DMS 273 (cell line): ENCODE results near the gene TRMO.
"Not testable (repeated sequence)": the region's sequence is repeated elsewhere in the genome, so short reads cannot be mapped to it uniquely, and the experiment has no call there.

Experiments used
- DNase-seq: peaks from one replicate; lab custom pipeline; 2025; ENCODE audit not compliant: unreplicated experiment; lab: John Stamatoyannopoulos, UW

TRMO gene, protein sequence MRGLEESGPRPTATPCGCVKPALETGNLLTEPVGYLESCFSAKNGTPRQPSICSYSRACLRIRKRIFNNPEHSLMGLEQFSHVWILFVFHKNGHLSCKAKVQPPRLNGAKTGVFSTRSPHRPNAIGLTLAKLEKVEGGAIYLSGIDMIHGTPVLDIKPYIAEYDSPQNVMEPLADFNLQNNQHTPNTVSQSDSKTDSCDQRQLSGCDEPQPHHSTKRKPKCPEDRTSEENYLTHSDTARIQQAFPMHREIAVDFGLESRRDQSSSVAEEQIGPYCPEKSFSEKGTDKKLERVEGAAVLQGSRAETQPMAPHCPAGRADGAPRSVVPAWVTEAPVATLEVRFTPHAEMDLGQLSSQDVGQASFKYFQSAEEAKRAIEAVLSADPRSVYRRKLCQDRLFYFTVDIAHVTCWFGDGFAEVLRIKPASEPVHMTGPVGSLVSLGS

GRCh38 chr9:97921959-97922724 lies at the start of gene TRMO:
Gene TRMO, minus strand, starts transcription at chr9:97922500. Its CDS starts 7 bp downstream, at chr9:97922493.
- peak; percentile 99 for DNase-seq

- no peak for DNase-seq
These were observed 47.9 kb upstream of the TRMO start for GRCh38 chr9:97970165-97970564.

GRCh38 chr9:97969014-97969413 lies 46.7 kb upstream of the TRMO start:
- DNase-seq: peak; percentile 37

- no peak for DNase-seq
These were observed 44.2 kb upstream of the TRMO start for GRCh38 chr9:97966493-97966892.

- no peak for DNase-seq
These were observed 42.6 kb upstream of the TRMO start for GRCh38 chr9:97964901-97965300.

- no peak for DNase-seq
These were observed 40.9 kb upstream of the TRMO start for GRCh38 chr9:97963232-97963631.

- no peak for DNase-seq
These were observed 40.3 kb upstream of the TRMO start for GRCh38 chr9:97962575-97962974.

DNA sequence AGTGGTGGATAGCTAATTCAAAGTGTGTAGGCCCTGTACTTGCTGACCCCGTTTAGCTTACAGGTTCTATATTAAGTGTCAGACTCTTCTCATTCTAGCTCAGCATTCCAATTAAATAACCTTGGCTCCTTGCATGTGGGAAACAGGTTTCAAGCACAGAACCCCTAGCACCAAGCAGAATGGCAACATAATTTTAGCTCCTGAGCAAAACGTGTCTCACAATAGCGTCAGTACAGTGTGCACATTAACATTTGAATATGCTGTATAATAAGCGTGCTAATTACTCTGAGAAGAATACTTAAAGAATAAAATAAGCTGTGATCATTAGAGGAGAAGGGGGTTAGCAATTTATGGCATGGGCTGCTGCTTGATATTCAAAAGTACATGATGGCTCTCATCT lies 39.8 kb upstream of the TRMO start:
- DNase-seq: no peak

- DNase-seq: no peak
These were observed 39.1 kb upstream of the TRMO start for GRCh38 chr9:97961361-97961760.

- not testable (repeated sequence) for DNase-seq
These were observed 38.5 kb upstream of the TRMO start for GRCh38 chr9:97960678-97961328.

DNA sequence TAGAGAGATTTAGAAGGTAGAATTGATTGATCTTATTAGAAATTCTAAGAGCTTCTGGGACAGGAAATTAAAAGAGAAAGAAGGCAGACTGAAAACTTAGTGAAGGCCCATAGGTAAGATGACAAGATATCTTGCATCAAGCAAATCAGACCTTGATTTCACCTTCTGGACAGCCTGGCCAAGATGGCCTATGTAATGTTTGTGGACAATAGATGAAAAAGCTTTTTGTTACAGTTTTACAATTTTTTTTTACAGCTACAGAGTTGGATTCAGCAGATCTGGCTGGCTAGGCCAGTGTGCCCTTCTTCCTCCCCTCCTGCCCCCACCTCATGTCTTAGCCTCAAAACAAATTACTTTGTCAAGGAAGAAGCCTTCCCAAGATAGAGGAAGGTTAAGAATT lies 37.3 kb upstream of the TRMO start:
- DNase-seq: no peak

DNA sequence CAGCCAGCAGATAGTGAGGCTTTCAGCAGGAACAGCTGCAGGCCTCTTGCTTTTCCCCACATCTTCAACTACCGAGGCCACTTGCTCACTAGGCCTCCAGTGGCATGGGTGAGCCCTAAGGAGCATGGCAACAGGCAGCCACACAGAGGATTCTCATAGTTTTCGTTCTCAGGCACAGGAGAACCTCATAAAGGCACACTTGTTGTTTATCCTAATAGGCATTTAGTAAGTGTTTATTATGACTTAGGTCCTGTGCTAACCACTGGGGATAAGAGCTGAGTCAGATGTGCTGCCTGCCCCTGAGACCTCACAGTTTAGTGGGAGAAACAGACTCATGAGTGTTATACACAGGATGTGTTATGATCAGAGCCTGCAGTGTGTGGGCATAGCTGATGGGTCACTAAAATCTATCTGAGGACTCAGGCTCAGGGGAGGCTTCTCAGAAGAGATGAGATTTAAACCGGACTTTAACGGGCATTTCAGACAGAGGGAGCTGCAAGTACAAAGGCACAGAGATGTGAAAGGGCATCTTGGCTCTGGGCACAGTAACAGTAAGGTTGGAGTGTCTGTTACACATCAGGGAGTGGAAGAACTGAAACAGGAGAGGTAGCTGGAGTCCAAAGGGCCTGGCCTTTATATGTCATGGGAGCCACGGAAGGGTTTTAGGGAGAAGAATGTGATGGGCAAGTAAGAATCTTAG lies 36.7 kb upstream of the TRMO start:
- no peak for DNase-seq

DNA sequence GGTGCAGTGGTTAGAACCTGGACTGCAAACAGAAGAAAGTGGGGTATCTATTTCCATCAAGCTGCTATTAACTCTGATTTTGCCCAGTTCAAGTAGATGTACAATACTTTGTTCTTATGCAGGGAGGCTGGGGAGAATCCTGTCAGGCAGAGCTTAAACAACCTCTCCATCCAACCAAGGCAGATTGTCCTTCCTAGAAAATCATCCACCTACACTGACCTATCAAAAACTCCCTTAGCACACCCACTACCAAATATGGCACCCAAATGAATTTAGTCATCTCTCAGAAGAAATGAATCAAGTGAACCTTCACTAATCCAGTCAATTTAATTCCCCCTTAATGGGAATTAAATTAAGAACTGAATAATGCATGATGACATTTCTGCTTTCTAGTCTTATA lies 34.0 kb upstream of the TRMO start:
- no peak for DNase-seq

DNA sequence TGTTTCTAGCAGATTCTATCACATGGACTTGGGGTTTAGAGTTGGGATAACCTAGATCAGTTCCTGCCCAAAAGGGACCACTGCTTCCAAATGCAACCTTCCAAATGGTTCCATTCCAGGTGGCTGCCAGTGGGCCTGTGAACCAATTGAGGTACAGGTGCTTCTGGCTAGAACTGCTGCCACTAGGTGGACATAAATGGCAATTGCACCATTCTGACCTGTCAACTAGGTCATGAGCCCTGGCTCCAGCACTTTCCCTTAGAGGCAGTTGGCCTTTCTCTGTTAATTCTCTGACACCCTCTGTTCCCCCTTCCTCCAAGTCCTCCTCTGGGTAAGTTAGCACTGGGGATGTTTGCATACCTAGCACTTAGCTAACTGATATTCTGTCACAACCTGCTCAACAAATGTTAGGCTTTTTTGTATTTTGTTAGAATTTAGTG lies 32.3 kb upstream of the TRMO start:
- peak; percentile 78 for DNase-seq

DNA sequence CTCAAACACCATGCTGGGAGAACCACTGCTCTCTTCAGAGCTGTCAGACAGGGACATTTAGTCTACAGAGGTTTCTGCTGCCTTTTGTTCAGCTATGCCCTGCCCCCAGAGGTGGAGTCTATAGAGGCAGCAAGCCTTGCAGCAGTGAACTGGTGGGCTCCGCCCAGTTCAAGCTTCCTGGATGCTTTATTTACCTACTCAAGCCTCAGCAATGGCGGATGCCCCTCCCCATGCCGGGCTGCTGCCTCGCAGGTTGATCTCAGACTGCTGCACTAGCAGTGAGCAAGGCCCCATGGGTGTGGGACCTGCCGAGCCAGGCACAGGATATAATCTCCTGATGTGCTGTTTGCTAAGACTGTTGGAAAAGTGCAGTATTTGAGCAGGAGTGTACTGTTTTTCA lies 28.6 kb upstream of the TRMO start:
- not testable (repeated sequence) for DNase-seq

DNA sequence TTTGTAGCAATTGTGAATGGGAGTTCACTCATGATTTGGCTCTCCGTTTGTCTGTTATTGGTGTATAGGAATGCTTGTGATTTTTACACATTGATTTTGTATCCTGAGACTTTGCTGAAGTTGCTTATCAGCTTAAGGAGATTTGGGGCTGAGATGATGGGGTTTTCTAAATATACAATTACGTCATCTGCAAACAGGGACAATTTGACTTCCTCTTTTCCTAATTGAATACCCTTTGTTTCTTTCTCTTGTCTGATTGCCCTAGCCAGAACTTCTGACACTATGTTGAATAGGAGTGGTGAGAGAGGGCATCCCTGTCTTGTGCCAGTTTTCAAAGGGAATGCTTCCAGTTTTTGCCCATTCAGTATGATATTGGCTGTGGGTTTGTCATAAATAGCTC lies 24.8 kb upstream of the TRMO start:
- not testable (repeated sequence) for DNase-seq

DNA sequence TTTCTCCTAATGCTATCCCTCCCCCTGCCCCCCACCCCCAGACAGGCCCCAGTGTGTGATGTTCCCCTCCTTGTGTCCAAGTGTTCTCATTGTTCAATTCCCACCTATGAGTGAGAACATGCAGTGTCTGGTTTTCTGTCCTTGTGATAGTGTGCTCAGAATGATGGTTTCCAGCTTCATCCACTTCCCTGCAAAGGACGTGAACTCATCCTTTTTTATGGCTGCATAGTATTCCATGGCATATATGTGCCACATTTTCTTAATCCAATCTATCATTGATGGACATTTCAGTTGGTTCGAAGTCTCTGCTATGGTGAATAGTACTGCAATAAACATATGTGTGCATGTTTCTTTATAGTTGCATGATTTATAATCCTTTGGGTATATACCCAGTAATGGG lies 23.2 kb upstream of the TRMO start:
- DNase-seq: not testable (repeated sequence)

- DNase-seq: no peak
These were observed 22.3 kb upstream of the TRMO start for GRCh38 chr9:97944612-97945011.

GRCh38 chr9:97943308-97943855 lies 21.1 kb upstream of the TRMO start:
- DNase-seq: no peak

DNA sequence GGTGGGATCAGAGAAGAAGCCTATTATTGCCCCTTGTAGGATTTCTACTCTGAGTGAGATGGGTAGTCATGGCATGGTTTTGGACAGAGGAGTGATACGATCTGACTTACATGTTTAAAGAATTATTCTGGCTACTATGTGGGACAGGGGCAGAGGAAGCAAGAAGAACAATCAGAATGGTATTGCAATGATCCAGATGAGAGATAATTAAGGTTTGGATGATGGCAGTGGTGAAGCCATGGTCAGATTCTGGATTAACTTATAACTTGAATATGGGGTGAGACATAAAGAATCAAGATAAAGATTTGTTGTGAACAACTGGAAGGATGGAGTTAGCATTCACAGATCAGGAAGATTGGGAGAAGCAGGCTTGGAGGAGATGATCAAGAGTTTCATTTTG lies 19.0 kb upstream of the TRMO start:
- DNase-seq: no peak

- no peak for DNase-seq
These were observed 18.4 kb upstream of the TRMO start for GRCh38 chr9:97940741-97941140.
